ENCODE data around the gene C19orf38. TPM values are rescaled to one million over a fixed set of nuclear protein-coding genes. Genes with fewer than 3 reads are reported as not detected.

The C19orf38 gene
- polyA plus RNA-seq, 1 experiment = 0.45 TPM

DNA sequence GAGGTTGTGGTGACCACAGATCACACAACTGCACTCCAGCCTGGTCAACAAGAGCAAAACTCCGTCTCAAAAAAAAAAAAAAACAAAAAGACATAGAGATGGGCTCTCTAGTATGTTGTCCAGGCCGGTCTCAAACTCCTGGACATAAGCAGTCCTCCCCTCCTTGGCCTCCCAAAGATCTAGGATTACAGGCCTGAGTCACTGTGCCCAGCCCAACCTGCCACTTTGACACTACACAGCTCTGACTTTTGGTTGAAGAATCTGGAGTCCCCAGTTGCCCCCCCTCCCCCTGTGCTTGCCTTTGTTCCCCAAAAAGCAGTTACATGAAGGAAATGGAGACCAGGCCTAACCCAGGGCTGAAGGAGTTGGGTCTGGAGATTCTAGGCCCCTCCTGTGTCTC lies 36.1 kb downstream of the C19orf38 start:
- H3K27ac ChIP-seq (ENCODE audit: low read depth, low read length) = peak overlapping the region; percentile 39
- no peak for DNase-seq (ENCODE audit: low read depth, low spot score)
- ChIA-PET CTCF (interaction anchor here (1.6 kb wide), 1 partner anchor 13 kb away, joined by 8 read pairs; no protein-coding TSS in a partner anchor), POLR2A (no interaction called here)
- no peaks in the 10 kb centered on the region for H3K9me3 ChIP-seq (ENCODE audit: control insufficient read depth, insufficient read depth, low read length)
- H3K4me3 ChIP-seq (ENCODE audit: low read depth, low read length) = no peak overlapping the region
- H3K27me3 ChIP-seq (ENCODE audit: control insufficient read depth, insufficient read depth, low read length) = no peaks in the 10 kb centered on the region
- TF ChIP-seq, protein P1, sequence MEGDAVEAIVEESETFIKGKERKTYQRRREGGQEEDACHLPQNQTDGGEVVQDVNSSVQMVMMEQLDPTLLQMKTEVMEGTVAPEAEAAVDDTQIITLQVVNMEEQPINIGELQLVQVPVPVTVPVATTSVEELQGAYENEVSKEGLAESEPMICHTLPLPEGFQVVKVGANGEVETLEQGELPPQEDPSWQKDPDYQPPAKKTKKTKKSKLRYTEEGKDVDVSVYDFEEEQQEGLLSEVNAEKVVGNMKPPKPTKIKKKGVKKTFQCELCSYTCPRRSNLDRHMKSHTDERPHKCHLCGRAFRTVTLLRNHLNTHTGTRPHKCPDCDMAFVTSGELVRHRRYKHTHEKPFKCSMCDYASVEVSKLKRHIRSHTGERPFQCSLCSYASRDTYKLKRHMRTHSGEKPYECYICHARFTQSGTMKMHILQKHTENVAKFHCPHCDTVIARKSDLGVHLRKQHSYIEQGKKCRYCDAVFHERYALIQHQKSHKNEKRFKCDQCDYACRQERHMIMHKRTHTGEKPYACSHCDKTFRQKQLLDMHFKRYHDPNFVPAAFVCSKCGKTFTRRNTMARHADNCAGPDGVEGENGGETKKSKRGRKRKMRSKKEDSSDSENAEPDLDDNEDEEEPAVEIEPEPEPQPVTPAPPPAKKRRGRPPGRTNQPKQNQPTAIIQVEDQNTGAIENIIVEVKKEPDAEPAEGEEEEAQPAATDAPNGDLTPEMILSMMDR (IDR thresholded peaks at IDR 0.05; ENCODE audit: low read depth, low read length) = no peak

DNA sequence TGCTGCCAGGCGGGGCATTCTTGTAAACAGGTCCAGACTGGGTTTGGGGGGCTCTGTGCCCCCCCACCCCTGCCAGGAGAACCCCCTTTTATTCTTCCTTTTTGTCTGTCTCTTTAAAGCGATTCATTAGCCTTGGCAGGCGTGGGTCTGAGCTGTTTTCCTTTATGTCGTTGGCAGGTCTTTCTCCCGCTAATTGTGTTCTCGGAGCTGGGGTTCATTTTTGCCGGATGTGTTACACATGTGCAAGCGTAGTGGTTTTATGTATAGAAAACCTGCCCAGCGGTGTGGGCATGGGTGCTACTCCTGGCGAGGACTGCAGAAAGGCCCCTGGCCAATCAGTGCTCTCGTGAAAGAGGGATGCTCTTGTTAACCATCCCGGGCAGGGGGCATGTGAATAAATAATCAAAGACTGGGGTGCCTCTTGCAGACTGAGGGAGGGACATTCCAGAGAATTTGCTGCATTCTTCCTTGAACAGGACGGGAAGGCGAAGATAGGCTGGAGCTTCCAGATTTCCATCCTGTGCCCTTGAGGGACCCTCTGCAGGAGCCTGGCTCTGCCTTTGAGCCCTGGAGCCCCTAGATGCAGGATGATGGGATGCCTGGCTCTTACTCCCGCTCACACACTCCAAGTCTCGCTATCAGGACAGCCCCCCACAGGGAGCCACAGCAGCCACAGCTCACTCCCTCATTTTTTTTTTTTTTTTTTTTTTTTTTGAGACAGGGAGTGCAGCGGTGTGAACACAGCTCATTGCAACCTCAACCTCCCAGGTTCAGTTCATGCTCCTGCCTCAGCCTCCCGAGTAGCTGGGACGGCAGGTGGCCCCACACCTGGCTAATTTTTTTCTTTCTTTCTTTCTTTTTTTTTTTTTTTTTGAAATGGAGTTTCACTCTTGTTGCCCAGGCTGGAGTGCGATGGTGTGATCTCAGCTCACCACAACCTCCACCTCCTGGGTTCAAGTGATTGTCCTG lies 37.3 kb downstream of the C19orf38 start:
- TF ChIP-seq, protein P1 (IDR thresholded peaks at IDR 0.05; ENCODE audit: low read depth, low read length) = no peak

DNA sequence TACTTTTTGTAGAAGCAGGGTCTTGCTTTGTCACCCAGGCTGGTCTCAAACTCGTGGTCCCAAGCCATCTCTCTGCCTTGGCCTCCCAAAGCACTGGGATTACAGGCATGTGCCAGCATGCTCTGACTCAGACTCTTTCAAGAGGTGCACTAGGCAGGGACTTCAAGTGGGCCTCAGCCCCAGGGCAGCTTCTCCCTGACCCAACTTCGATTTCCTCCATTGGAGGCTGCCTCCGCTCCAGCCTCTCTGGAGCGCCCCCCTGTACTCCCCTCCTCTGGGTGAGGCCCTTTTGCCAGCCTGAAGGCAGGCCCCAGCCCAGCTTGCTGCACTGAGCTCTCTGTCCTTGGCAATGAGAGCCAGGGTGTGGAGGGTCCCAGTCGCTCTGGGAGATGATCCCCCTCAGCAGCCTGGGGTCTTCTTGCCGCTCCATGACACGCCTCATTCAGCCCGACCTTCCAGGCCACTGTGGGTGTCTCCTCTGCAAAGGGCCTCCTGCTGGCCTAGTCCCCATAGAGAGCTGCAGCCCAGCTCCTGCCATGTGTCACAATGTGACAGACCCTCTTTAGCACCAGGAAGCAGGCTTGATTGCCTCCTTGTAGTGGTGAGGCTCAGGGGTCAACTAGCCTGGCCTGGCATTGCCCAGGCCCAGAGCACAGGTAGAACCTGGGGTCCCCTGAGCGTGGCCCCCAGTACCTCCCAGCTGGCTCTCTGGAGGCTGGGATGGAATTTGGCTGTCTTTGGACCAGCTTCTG lies 39.6 kb downstream of the C19orf38 start:
- Histone ChIP-seq H3K9me3 (ENCODE audit: control insufficient read depth, insufficient read depth, low read length) (no peaks in the 10 kb centered on the region), H3K4me3 (ENCODE audit: low read depth, low read length) (no peak overlapping the region), H3K27ac (ENCODE audit: low read depth, low read length) (no peak overlapping the region), H3K27me3 (ENCODE audit: control insufficient read depth, insufficient read depth, low read length) (no peaks in the 10 kb centered on the region)
- CTCF ChIA-PET = interaction anchor here (1.6 to 4.4 kb wide), 2 partner anchors 16 to 23 kb away, joined by 5 to 23 read pairs; partner anchors contain the start of gene CARM1
- DNase-seq (ENCODE audit: low read depth, low spot score) = no peak
- POLR2A ChIA-PET = interaction anchor here (1.0 kb wide), 1 partner anchor 10 kb away, joined by 4 read pairs; no protein-coding TSS in a partner anchor
- TF ChIP-seq, protein P1 (IDR thresholded peaks at IDR 0.05; ENCODE audit: low read depth, low read length) = no peak

More for the DNA sequence above, 37.3 kb downstream of the C19orf38 start:
- POLR2A ChIA-PET = interaction anchor here (0.7 kb wide), 1 partner anchor 132 kb away, joined by 3 read pairs; no protein-coding TSS in a partner anchor
- DNase-seq (ENCODE audit: low read depth, low spot score) = no peak
- H3K27ac ChIP-seq (ENCODE audit: low read depth, low read length) = peak overlapping the region; percentile 47
- no peaks in the 10 kb centered on the region for H3K27me3 ChIP-seq (ENCODE audit: control insufficient read depth, insufficient read depth, low read length)
- no peak overlapping the region for H3K4me3 ChIP-seq (ENCODE audit: low read depth, low read length)
- CTCF ChIA-PET = interaction anchor here (0.6 to 1.6 kb wide), 5 partner anchors 11 to 21 kb away, joined by 3 to 8 read pairs (median 4); no protein-coding TSS in a partner anchor
- no peaks in the 10 kb centered on the region for H3K9me3 ChIP-seq (ENCODE audit: control insufficient read depth, insufficient read depth, low read length)

DNA sequence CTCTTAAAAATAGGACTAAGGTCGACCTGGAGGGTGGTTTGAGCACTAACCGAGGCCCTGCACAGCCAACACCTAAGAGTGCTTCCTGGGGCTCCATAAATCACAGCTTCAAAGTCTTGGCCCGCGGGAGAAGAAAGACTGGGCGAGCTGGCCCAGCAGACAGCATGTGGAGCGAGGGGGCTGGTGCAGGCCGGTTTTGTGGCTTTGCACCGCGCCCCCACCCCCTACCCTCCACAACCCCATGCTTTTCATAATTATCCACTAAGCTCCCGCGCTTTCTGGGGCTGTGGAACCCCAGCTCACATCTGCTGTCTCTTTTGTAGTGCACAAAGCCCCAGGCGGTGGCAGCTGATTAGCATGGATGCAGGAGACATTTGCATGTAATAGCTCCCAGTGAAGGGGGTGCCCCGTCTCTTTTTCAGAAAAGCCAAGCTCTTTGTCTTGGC lies 40.2 kb downstream of the C19orf38 start:
- Histone ChIP-seq H3K27ac (ENCODE audit: low read depth, low read length) (no peak overlapping the region), H3K4me3 (ENCODE audit: low read depth, low read length) (no peak overlapping the region), H3K9me3 (ENCODE audit: control insufficient read depth, insufficient read depth, low read length) (no peaks in the 10 kb centered on the region), H3K27me3 (ENCODE audit: control insufficient read depth, insufficient read depth, low read length) (no peaks in the 10 kb centered on the region)
- TF ChIP-seq, protein P1 (IDR thresholded peaks at IDR 0.05; ENCODE audit: low read depth, low read length) = no peak
- no peak for DNase-seq (ENCODE audit: low read depth, low spot score)
- ChIA-PET POLR2A (interaction anchor here (1.0 kb wide), 1 partner anchor 10 kb away, joined by 4 read pairs; no protein-coding TSS in a partner anchor), CTCF (interaction anchor here (1.6 to 4.4 kb wide), 2 partner anchors 16 to 24 kb away, joined by 5 to 23 read pairs; partner anchors contain the start of gene CARM1)
